ENCODE data around the gene RRP9.

The RRP9 gene

GRCh38 chr3:51896607-51897305, 44.9 kb downstream of the RRP9 start:
- TF ChIP-seq CREB1 (IDR thresholded peaks at IDR 0.05; ENCODE audit: low read depth) (no peak), ZBTB7A (IDR thresholded peaks at IDR 0.05; ENCODE audit: low read depth) (no peak), REST (IDR thresholded peaks at IDR 0.05; ENCODE audit: low read depth) (no peak), FOXM1 (IDR thresholded peaks at IDR 0.05; ENCODE audit: borderline replicate concordance, low read depth) (no peak), YY1 (IDR thresholded peaks at IDR 0.05; ENCODE audit: low read depth) (no peak), NFIC (IDR thresholded peaks at IDR 0.05) (no peak), CEBPB (IDR thresholded peaks at IDR 0.05) (no peak), EGR1 (IDR thresholded peaks at IDR 0.05) (no peak), TEAD4 (IDR thresholded peaks at IDR 0.05) (no peak), TAF1 (IDR thresholded peaks at IDR 0.05; ENCODE audit: low read depth) (no peak), USF1 (IDR thresholded peaks at IDR 0.05) (no peak), TCF12 (IDR thresholded peaks at IDR 0.05; ENCODE audit: low read depth) (no peak), EP300 (IDR thresholded peaks at IDR 0.05; ENCODE audit: borderline replicate concordance) (no peak), RAD21 (IDR thresholded peaks at IDR 0.05; ENCODE audit: low read depth) (no peak)
- TF ChIP-seq, protein P1, sequence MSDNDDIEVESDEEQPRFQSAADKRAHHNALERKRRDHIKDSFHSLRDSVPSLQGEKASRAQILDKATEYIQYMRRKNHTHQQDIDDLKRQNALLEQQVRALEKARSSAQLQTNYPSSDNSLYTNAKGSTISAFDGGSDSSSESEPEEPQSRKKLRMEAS (IDR thresholded peaks at IDR 0.05) = no peak

DNA sequence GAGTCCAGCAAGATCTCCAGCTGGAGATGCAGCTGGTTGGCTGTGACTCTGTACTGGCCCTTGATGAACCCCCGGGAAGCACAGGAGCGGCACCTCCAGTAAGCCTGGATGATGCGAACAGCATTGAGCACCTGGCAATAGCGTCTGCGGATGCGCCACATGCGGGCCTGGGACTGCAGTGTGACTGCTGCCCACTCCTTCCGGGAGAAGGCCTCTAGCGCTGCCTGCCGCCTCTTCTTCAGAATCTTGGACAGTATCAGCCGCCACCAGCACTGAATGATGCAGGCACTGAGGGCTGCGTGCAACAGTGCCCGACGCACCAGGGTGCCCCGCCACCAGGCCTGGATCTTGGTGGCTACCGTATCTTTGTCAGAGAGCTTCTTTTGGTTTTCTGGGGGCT, 46.8 kb downstream of the RRP9 start:
- TF ChIP-seq YY1 (IDR thresholded peaks at IDR 0.05; ENCODE audit: low read depth) (no peak), RAD21 (IDR thresholded peaks at IDR 0.05; ENCODE audit: low read depth) (no peak), FOXM1 (IDR thresholded peaks at IDR 0.05; ENCODE audit: borderline replicate concordance, low read depth) (no peak), TEAD4 (IDR thresholded peaks at IDR 0.05) (no peak), TAF1 (IDR thresholded peaks at IDR 0.05; ENCODE audit: low read depth) (no peak), EP300 (IDR thresholded peaks at IDR 0.05; ENCODE audit: borderline replicate concordance) (no peak), CREB1 (IDR thresholded peaks at IDR 0.05; ENCODE audit: low read depth) (no peak), REST (IDR thresholded peaks at IDR 0.05; ENCODE audit: low read depth) (no peak), CEBPB (IDR thresholded peaks at IDR 0.05) (no peak), NFIC (IDR thresholded peaks at IDR 0.05) (no peak), TCF12 (IDR thresholded peaks at IDR 0.05; ENCODE audit: low read depth) (no peak), USF1 (IDR thresholded peaks at IDR 0.05) (no peak), EGR1 (IDR thresholded peaks at IDR 0.05) (no peak), ZBTB7A (IDR thresholded peaks at IDR 0.05; ENCODE audit: low read depth) (no peak)
- TF ChIP-seq, protein P1 (IDR thresholded peaks at IDR 0.05) = no peak

DNA sequence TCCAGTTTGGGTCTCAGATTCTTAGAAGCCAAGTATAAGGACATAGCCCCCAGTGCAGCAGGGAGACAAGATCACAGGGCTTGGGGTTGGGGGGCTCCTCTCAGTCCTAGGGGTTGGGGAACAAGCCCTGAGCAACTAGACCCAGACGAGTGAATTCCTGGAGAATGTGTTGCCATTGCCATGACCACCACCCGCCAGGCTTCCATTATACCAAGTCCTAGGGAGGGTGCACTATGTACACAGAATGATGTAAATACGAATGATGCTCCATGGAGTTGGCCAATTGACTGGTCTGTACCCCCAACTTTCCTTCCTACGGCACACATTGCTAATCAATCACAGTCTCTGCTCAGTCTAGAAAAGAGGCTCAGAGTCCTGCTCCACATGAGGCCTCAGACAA, 47.3 kb downstream of the RRP9 start:
- TF ChIP-seq ZBTB7A (IDR thresholded peaks at IDR 0.05; ENCODE audit: low read depth) (no peak), TEAD4 (IDR thresholded peaks at IDR 0.05) (no peak), EGR1 (IDR thresholded peaks at IDR 0.05) (no peak), TCF12 (IDR thresholded peaks at IDR 0.05; ENCODE audit: low read depth) (no peak), CREB1 (IDR thresholded peaks at IDR 0.05; ENCODE audit: low read depth) (no peak), EP300 (IDR thresholded peaks at IDR 0.05; ENCODE audit: borderline replicate concordance) (no peak), YY1 (IDR thresholded peaks at IDR 0.05; ENCODE audit: low read depth) (no peak), TAF1 (IDR thresholded peaks at IDR 0.05; ENCODE audit: low read depth) (no peak), REST (IDR thresholded peaks at IDR 0.05; ENCODE audit: low read depth) (no peak)
